ENCODE data around the gene CLIP1.
"Not testable (repeated sequence)": the region's sequence is repeated elsewhere in the genome, so short reads cannot be mapped to it uniquely, and the experiment has no call there.

CLIP1 gene

DNA sequence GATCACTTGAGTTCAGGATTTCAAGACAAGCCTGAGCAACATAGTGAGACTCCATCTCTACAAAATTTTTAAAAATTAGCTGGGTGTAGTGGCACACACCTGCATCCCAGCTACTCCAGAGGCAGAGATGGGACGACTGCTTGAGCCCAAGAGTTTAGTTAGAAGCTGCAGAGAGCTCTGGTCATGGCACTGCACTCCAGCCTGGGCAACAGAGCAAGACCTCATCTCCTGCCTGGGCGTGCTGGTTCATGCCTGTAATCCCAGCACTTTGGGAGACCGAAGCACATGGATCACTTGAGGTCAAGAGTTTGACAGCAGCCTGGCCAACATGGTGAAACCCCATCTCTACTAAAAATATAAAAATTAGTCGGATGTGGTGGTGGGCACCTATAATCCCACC is 20.2 kb downstream of the CLIP1 start:
- H2AFZ ChIP-seq (ENCODE audit: low read depth, low read length): no peak overlapping the region
- no peaks in the 10 kb centered on the region for H3K36me3 ChIP-seq (ENCODE audit: insufficient read depth, low read length)
- H4K20me1 ChIP-seq (ENCODE audit: insufficient read depth, low read length): peaks cover 6% of the 10 kb centered on the region; the same call in 1 of the 2 replicates
- no peak overlapping the region for H3K9ac ChIP-seq (ENCODE audit: low read depth, low read length)
- DNase-seq (no peak), ATAC-seq (ENCODE audit: insufficient read depth, low read depth) (no peak)
- H3K9me3 ChIP-seq (ENCODE audit: insufficient read depth, low read length, severe bottlenecking): no peaks in the 10 kb centered on the region
- H3K4me3 ChIP-seq (ENCODE audit: low read depth in 1 of 2, low read length in 2 of 2): no peak overlapping the region
- no peaks in the 10 kb centered on the region for H3K27me3 ChIP-seq (ENCODE audit: insufficient read depth, low read length, poor library complexity)
- TF ChIP-seq, protein P1, sequence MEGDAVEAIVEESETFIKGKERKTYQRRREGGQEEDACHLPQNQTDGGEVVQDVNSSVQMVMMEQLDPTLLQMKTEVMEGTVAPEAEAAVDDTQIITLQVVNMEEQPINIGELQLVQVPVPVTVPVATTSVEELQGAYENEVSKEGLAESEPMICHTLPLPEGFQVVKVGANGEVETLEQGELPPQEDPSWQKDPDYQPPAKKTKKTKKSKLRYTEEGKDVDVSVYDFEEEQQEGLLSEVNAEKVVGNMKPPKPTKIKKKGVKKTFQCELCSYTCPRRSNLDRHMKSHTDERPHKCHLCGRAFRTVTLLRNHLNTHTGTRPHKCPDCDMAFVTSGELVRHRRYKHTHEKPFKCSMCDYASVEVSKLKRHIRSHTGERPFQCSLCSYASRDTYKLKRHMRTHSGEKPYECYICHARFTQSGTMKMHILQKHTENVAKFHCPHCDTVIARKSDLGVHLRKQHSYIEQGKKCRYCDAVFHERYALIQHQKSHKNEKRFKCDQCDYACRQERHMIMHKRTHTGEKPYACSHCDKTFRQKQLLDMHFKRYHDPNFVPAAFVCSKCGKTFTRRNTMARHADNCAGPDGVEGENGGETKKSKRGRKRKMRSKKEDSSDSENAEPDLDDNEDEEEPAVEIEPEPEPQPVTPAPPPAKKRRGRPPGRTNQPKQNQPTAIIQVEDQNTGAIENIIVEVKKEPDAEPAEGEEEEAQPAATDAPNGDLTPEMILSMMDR (IDR thresholded peaks at IDR 0.05; ENCODE audit: borderline replicate concordance, extremely low read depth, low read length, poor library complexity, severe bottlenecking): no peak
- no peak for TF ChIP-seq EZH2 (IDR thresholded peaks at IDR 0.05; ENCODE audit: borderline replicate concordance, low read depth, low read length, severe bottlenecking)
- no peak overlapping the region for H3K4me2 ChIP-seq (ENCODE audit: insufficient read depth, low read length)
- peaks cover 73% of the 10 kb centered on the region for H3K79me2 ChIP-seq (ENCODE audit: insufficient read depth, low read length)
- no peak overlapping the region for H3K27ac ChIP-seq (ENCODE audit: low read length)
- H3K4me1 ChIP-seq (ENCODE audit: insufficient read depth, low read length): no peaks in the 10 kb centered on the region

DNA sequence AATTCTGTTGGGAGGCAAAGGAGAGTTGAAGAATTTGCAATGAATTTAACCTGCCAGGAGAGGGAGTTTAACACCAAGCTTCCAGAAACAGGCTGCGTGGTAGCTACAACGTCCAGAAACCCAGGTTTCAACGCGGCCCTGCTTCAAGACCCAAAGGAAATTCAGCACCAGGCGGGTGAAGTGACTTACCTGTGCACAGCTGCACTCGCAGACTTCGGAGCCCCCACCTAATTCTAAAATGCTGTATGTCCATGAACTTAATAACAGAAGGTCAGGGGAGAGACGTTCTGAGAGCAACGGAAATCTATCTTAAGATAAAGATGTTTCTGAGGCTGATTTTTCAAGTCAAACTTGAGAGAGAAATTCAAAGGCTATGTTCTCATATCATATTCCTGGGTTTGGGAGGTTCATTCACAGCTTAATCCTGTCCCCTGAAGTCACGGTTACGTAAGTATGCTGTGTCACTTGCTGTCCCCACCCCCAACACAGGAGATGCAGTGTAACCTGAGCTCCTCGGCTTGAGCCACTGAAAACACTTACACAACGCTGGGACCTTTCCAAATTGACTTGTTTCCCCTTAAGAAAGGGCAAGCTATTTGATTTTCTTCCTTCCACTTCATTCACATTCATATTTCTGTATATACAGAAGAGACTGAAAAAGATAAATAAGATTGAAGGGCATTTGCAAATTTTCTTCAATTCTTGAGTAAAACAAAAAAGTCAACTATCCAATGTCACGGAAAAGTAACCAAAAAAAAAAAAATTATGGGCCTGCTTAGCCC is 22.7 kb downstream of the CLIP1 start:
- Histone ChIP-seq H3K4me3 (ENCODE audit: low read depth in 1 of 2, low read length in 2 of 2) (no peak overlapping the region), H3K27me3 (ENCODE audit: insufficient read depth, low read length, poor library complexity) (no peaks in the 10 kb centered on the region), H3K4me2 (ENCODE audit: insufficient read depth, low read length) (no peak overlapping the region), H3K79me2 (ENCODE audit: insufficient read depth, low read length) (peaks cover 68% of the 10 kb centered on the region), H3K4me1 (ENCODE audit: insufficient read depth, low read length) (no peaks in the 10 kb centered on the region), H4K20me1 (ENCODE audit: insufficient read depth, low read length) (peaks cover 9% of the 10 kb centered on the region; the same call in 1 of the 2 replicates), H3K36me3 (ENCODE audit: insufficient read depth, low read length) (no peaks in the 10 kb centered on the region), H2AFZ (ENCODE audit: low read depth, low read length) (no peak overlapping the region), H3K9me3 (ENCODE audit: insufficient read depth, low read length, severe bottlenecking) (no peaks in the 10 kb centered on the region), H3K9ac (ENCODE audit: low read depth, low read length) (no peak overlapping the region), H3K27ac (ENCODE audit: low read length) (no peak overlapping the region)
- ATAC-seq (ENCODE audit: insufficient read depth, low read depth): peak; percentile 71
- DNase-seq: peak; percentile 33
- TF ChIP-seq, protein P1 (IDR thresholded peaks at IDR 0.05; ENCODE audit: borderline replicate concordance, extremely low read depth, low read length, poor library complexity, severe bottlenecking): peak; percentile 69
- TF ChIP-seq EZH2 (IDR thresholded peaks at IDR 0.05; ENCODE audit: borderline replicate concordance, low read depth, low read length, severe bottlenecking): no peak

DNA sequence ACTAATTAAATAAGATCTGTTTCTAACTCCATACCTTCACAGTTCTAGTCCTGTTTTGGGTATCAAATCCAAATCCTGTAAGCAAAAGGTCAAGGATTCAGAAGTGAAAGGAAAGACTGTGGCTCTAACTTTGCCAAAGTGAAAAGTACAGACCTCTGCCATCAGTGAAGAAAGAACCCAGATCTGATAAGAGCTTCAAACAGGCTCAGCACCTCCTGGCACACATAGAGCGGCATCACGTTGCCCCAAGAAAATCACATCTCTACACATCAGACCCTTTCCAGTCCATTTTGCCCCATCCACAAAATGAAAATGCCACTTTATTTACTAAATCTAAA is 23.2 kb downstream of the CLIP1 start:
- H3K9me3 ChIP-seq (ENCODE audit: insufficient read depth, low read length, severe bottlenecking): no peaks in the 10 kb centered on the region
- H2AFZ ChIP-seq (ENCODE audit: low read depth, low read length): no peak overlapping the region
- no peak overlapping the region for H3K9ac ChIP-seq (ENCODE audit: low read depth, low read length)
- H4K20me1 ChIP-seq (ENCODE audit: insufficient read depth, low read length): peaks cover 9% of the 10 kb centered on the region; the same call in 1 of the 2 replicates
- no peak overlapping the region for H3K4me3 ChIP-seq (ENCODE audit: low read depth in 1 of 2, low read length in 2 of 2)
- H3K27me3 ChIP-seq (ENCODE audit: insufficient read depth, low read length, poor library complexity): no peaks in the 10 kb centered on the region
- no peaks in the 10 kb centered on the region for H3K4me1 ChIP-seq (ENCODE audit: insufficient read depth, low read length)
- H3K36me3 ChIP-seq (ENCODE audit: insufficient read depth, low read length): no peaks in the 10 kb centered on the region
- no peak overlapping the region for H3K27ac ChIP-seq (ENCODE audit: low read length)
- no peak for TF ChIP-seq EZH2 (IDR thresholded peaks at IDR 0.05; ENCODE audit: borderline replicate concordance, low read depth, low read length, severe bottlenecking)
- TF ChIP-seq, protein P1 (IDR thresholded peaks at IDR 0.05; ENCODE audit: borderline replicate concordance, extremely low read depth, low read length, poor library complexity, severe bottlenecking): no peak
- H3K79me2 ChIP-seq (ENCODE audit: insufficient read depth, low read length): peaks cover 69% of the 10 kb centered on the region
- peak; percentile 53; the same call in 2 of the 3 replicates for ATAC-seq (ENCODE audit: insufficient read depth, low read depth)
- no peak for DNase-seq
- no peak overlapping the region for H3K4me2 ChIP-seq (ENCODE audit: insufficient read depth, low read length)

DNA sequence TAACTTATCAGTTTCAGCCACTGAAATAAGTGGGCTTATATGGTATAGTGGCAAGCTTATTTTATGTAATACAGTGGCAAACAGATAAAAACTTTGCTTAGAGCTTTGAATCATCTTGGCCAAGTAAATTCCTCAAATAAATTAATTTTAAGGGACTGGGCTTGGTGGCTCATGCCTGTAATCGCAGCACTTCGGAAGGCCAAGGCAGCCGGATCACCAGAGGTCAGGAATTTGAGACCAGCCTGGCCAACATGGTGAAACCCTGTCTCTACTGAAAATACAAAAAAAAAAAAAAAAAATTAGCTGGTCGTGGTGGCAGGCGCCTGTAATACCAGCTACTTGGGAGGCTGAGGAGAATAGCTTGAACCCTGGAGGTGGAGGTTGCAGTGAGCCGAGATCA is 24.5 kb downstream of the CLIP1 start:
- not testable (repeated sequence) for ATAC-seq (ENCODE audit: insufficient read depth, low read depth); H4K20me1 ChIP-seq (ENCODE audit: insufficient read depth, low read length); H3K4me2 ChIP-seq (ENCODE audit: insufficient read depth, low read length); DNase-seq; H3K9me3 ChIP-seq (ENCODE audit: insufficient read depth, low read length, severe bottlenecking); H2AFZ ChIP-seq (ENCODE audit: low read depth, low read length); H3K27ac ChIP-seq (ENCODE audit: low read length); H3K4me3 ChIP-seq (ENCODE audit: low read depth in 1 of 2, low read length in 2 of 2); H3K36me3 ChIP-seq (ENCODE audit: insufficient read depth, low read length); H3K27me3 ChIP-seq (ENCODE audit: insufficient read depth, low read length, poor library complexity); H3K4me1 ChIP-seq (ENCODE audit: insufficient read depth, low read length); H3K9ac ChIP-seq (ENCODE audit: low read depth, low read length)
- H3K79me2 ChIP-seq (ENCODE audit: insufficient read depth, low read length): peaks cover 68% of the 10 kb centered on the region
